ENCODE results near the gene CCDC12. TPM values are rescaled to one million over a fixed set of nuclear protein-coding genes. Genes with fewer than 3 reads are reported as not detected.

The CCDC12 gene
- total and polyA plus RNA-seq, 2 of the 13 experiments (the other 11 are each of a cell fraction or from before 2014, with no cell fraction given) = 30.1 to 49.5 TPM

- peak; percentile 62; the same call in 1 of the 2 replicates for TF ChIP-seq ZBTB34 (CRISPR knock-in tag; IDR thresholded peaks at IDR 0.05)
- no peak for TF ChIP-seq TOE1 (CRISPR knock-in tag; IDR thresholded peaks at IDR 0.05)
- TF ChIP-seq ZBTB43 (CRISPR knock-in tag; conservative IDR thresholded peaks at IDR 0.05) = peak; percentile 65
- TF ChIP-seq SMYD3 (CRISPR knock-in tag; IDR thresholded peaks at IDR 0.05) = no peak
- 0 out of 2 replicates have a peak, but pooled peaks have one; percentile 36 for TF ChIP-seq PBX3 (CRISPR knock-in tag; IDR thresholded peaks at IDR 0.05; ENCODE audit: borderline replicate concordance)
- 0 out of 2 replicates have a peak, but pooled peaks have one; percentile 4 for TF ChIP-seq ZNF430 (CRISPR knock-in tag; IDR thresholded peaks at IDR 0.05)
- no peak for TF ChIP-seq ZNF432 (CRISPR knock-in tag; IDR thresholded peaks at IDR 0.05; ENCODE audit: borderline replicate concordance)
- TF ChIP-seq ATF7 (IDR thresholded peaks at IDR 0.05) = no peak
- TF ChIP-seq ATF7 (CRISPR knock-in tag; IDR thresholded peaks at IDR 0.05) = 0 out of 2 replicates have a peak, but pooled peaks have one; percentile 20
- TF ChIP-seq CTCF (CRISPR knock-in tag; IDR thresholded peaks at IDR 0.05) = peak; percentile 36; the same call in 1 of the 2 replicates
- TF ChIP-seq NR2F6 (IDR thresholded peaks at IDR 0.05) = no peak
- TF ChIP-seq NR2F6 (CRISPR knock-in tag; IDR thresholded peaks at IDR 0.05) = peak; percentile 38; the same call in 1 of the 2 replicates
- no peak for TF ChIP-seq MAFG (CRISPR knock-in tag; IDR thresholded peaks at IDR 0.05)
- TF ChIP-seq ZNF629 (CRISPR knock-in tag; conservative IDR thresholded peaks at IDR 0.05) = no peak
- TF ChIP-seq ZBTB26 (CRISPR knock-in tag; IDR thresholded peaks at IDR 0.05; ENCODE audit: borderline replicate concordance) = peak; percentile 56; the same call in 1 of the 2 replicates
- no peak for TF ChIP-seq ZNF672 (CRISPR knock-in tag; IDR thresholded peaks at IDR 0.05)
- no peak for TF ChIP-seq TEAD3 (CRISPR knock-in tag; optimal IDR thresholded peaks at IDR 0.05; ENCODE audit: borderline replicate concordance)
- peak; percentile 25; the same call in 1 of the 2 replicates for TF ChIP-seq ATF7-NPFF (CRISPR knock-in tag; IDR thresholded peaks at IDR 0.05; ENCODE audit: low read depth)
- TF ChIP-seq ZNF264 (CRISPR knock-in tag; IDR thresholded peaks at IDR 0.05) = no peak
- TF ChIP-seq ZNF362 (CRISPR knock-in tag; IDR thresholded peaks at IDR 0.05; ENCODE audit: borderline replicate concordance) = peak; percentile 33; the same call in 1 of the 2 replicates
- no peak for TF ChIP-seq ZNF354B (CRISPR knock-in tag; IDR thresholded peaks at IDR 0.05)
Observed at GRCh38 chr3:46978985-46979944, 2.7 kb upstream of the CCDC12 start, which contains the start of gene NBEAL2 (continued).
